Duodenal mucosa (tissue), 2 donors: ENCODE measurements around the gene FBLN5.

Experiments
- H3K27ac ChIP-seq: one replicate; pipeline ENCODE4 v1.7.0; 2013; ENCODE audit warnings: low read depth, low read length
- H3K27me3 ChIP-seq, 2 donors: one replicate each; pipeline ENCODE4 v1.7.0; 2013; ENCODE audit warnings: low read length in 2 of 2, control low read depth in 1 of 2; ENCODE audit not compliant: insufficient read depth in 2 of 2, control insufficient read depth in 1 of 2
- H3K36me3 ChIP-seq, 2 donors: one replicate each; pipeline ENCODE4 v1.7.0; 2013; ENCODE audit warnings: low read length in 2 of 2, control low read depth in 1 of 2; ENCODE audit not compliant: insufficient read depth in 2 of 2, control insufficient read depth in 1 of 2
- H3K4me1 ChIP-seq, 2 donors: one replicate each; pipeline ENCODE4 v1.7.0; 2013; ENCODE audit warnings: low read length in 2 of 2, control low read depth in 1 of 2; ENCODE audit not compliant: insufficient read depth in 2 of 2, control insufficient read depth in 1 of 2
- H3K4me3 ChIP-seq, 2 donors: one replicate each; pipeline ENCODE4 v1.7.0; 2013; ENCODE audit warnings: low read length in 2 of 2, low read depth in 1 of 2
- H3K9ac ChIP-seq, 2 donors: one replicate each; pipeline ENCODE4 v1.7.0; 2013; ENCODE audit warnings: low read length in 2 of 2, low read depth in 1 of 2
- H3K9me3 ChIP-seq, 2 donors: one replicate each; pipeline ENCODE4 v1.7.0; 2013; ENCODE audit warnings: low read length in 2 of 2, control low read depth in 1 of 2; ENCODE audit not compliant: control insufficient read depth in 1 of 2

FBLN5 gene

GRCh38 chr14:91971188-91971778, 23.8 kb upstream of the FBLN5 start:
- H3K36me3 ChIP-seq: peaks cover 27 to 55% of the 10 kb centered on the region in 2 donors
- no peaks in the 10 kb centered on the region for H3K27me3 ChIP-seq
- H3K9me3 ChIP-seq: no peaks in the 10 kb centered on the region
- no peak overlapping the region for H3K9ac ChIP-seq
- H3K4me3 ChIP-seq: no peak overlapping the region
- H3K27ac ChIP-seq: no peak overlapping the region
- H3K4me1 ChIP-seq: no peaks in the 10 kb centered on the region

GRCh38 chr14:91968280-91968679, 20.8 kb upstream of the FBLN5 start:
- Histone ChIP-seq H3K27ac (no peak overlapping the region), H3K27me3 (no peaks in the 10 kb centered on the region), H3K9ac (no peak overlapping the region), H3K9me3 (no peaks in the 10 kb centered on the region), H3K4me1 (peaks cover 0 to 5% of the 10 kb centered on the region in 2 donors), H3K4me3 (no peak overlapping the region), H3K36me3 (peaks cover 16 to 39% of the 10 kb centered on the region in 2 donors)

- no peak overlapping the region for H3K27ac ChIP-seq
- H3K4me3 ChIP-seq: no peak overlapping the region
- H3K27me3 ChIP-seq: no peaks in the 10 kb centered on the region
- H3K9ac ChIP-seq: no peak overlapping the region
- peaks cover 2 to 15% of the 10 kb centered on the region in 2 donors for H3K36me3 ChIP-seq
- H3K4me1 ChIP-seq: peaks cover 0 to 5% of the 10 kb centered on the region in 2 donors
- no peaks in the 10 kb centered on the region for H3K9me3 ChIP-seq
Measured at GRCh38 chr14:91964724-91965123, 17.2 kb upstream of the FBLN5 start.

GRCh38 chr14:91964011-91964410, 16.5 kb upstream of the FBLN5 start:
- H3K36me3 ChIP-seq: peaks cover 2 to 8% of the 10 kb centered on the region in 2 donors
- no peaks in the 10 kb centered on the region for H3K9me3 ChIP-seq
- H3K9ac ChIP-seq: no peak overlapping the region
- no peak overlapping the region for H3K27ac ChIP-seq
- peaks cover 0 to 5% of the 10 kb centered on the region in 2 donors for H3K4me1 ChIP-seq
- H3K27me3 ChIP-seq: no peaks in the 10 kb centered on the region
- no peak overlapping the region for H3K4me3 ChIP-seq

GRCh38 chr14:91963465-91963864, 16.0 kb upstream of the FBLN5 start:
- Histone ChIP-seq H3K9me3 (no peaks in the 10 kb centered on the region), H3K27me3 (no peaks in the 10 kb centered on the region), H3K27ac (no peak overlapping the region), H3K36me3 (peaks cover 2 to 3% of the 10 kb centered on the region in 2 donors), H3K4me3 (no peak overlapping the region), H3K4me1 (peaks cover 0 to 5% of the 10 kb centered on the region in 2 donors), H3K9ac (no peak overlapping the region)

- no peak overlapping the region for H3K4me3 ChIP-seq
- no peaks in the 10 kb centered on the region for H3K36me3 ChIP-seq
- peaks cover 0 to 5% of the 10 kb centered on the region in 2 donors for H3K4me1 ChIP-seq
- no peaks in the 10 kb centered on the region for H3K27me3 ChIP-seq
- no peaks in the 10 kb centered on the region for H3K9me3 ChIP-seq
- H3K9ac ChIP-seq: no peak overlapping the region
- H3K27ac ChIP-seq: no peak overlapping the region
Measured at GRCh38 chr14:91961297-91962220, 14.1 kb upstream of the FBLN5 start.

GRCh38 chr14:91957876-91958313, 10.4 kb upstream of the FBLN5 start:
- Histone ChIP-seq H3K4me1 (no peaks in the 10 kb centered on the region), H3K9me3 (no peaks in the 10 kb centered on the region), H3K4me3 (no peak overlapping the region), H3K27me3 (no peaks in the 10 kb centered on the region), H3K27ac (no peak overlapping the region), H3K36me3 (no peaks in the 10 kb centered on the region), H3K9ac (no peak overlapping the region)

- Histone ChIP-seq H3K36me3 (no peaks in the 10 kb centered on the region), H3K27me3 (no peaks in the 10 kb centered on the region), H3K27ac (no peak overlapping the region), H3K9me3 (no peaks in the 10 kb centered on the region), H3K4me1 (no peaks in the 10 kb centered on the region), H3K9ac (no peak overlapping the region), H3K4me3 (no peak overlapping the region)
Measured at GRCh38 chr14:91956616-91957015, 9.1 kb upstream of the FBLN5 start.

GRCh38 chr14:91955168-91955567, 7.7 kb upstream of the FBLN5 start:
- H3K36me3 ChIP-seq: no peaks in the 10 kb centered on the region
- no peaks in the 10 kb centered on the region for H3K9me3 ChIP-seq
- H3K27ac ChIP-seq: no peak overlapping the region
- H3K4me3 ChIP-seq: no peak overlapping the region
- H3K4me1 ChIP-seq: no peaks in the 10 kb centered on the region
- no peaks in the 10 kb centered on the region for H3K27me3 ChIP-seq
- H3K9ac ChIP-seq: no peak overlapping the region

GRCh38 chr14:91953170-91953985, 5.9 kb upstream of the FBLN5 start:
- Histone ChIP-seq H3K27ac (no peak overlapping the region), H3K27me3 (no peaks in the 10 kb centered on the region)

More at GRCh38 chr14:91953170-91953985, 5.9 kb upstream of the FBLN5 start:
- Histone ChIP-seq H3K4me3 (no peak overlapping the region), H3K36me3 (no peaks in the 10 kb centered on the region), H3K9me3 (no peaks in the 10 kb centered on the region), H3K4me1 (no peaks in the 10 kb centered on the region), H3K9ac (no peak overlapping the region)
